ENCODE results near the gene RNF180. TPM values are rescaled to one million over a fixed set of nuclear protein-coding genes. Genes with fewer than 3 reads are reported as not detected.

The RNF180 gene
- 0.79 TPM for polyA plus RNA-seq (2013, experiment 1 of 2; ENCODE audit: insufficient read length)
- 1.5 TPM for polyA plus RNA-seq (2013, experiment 2 of 2; ENCODE audit: insufficient read length)

DNA sequence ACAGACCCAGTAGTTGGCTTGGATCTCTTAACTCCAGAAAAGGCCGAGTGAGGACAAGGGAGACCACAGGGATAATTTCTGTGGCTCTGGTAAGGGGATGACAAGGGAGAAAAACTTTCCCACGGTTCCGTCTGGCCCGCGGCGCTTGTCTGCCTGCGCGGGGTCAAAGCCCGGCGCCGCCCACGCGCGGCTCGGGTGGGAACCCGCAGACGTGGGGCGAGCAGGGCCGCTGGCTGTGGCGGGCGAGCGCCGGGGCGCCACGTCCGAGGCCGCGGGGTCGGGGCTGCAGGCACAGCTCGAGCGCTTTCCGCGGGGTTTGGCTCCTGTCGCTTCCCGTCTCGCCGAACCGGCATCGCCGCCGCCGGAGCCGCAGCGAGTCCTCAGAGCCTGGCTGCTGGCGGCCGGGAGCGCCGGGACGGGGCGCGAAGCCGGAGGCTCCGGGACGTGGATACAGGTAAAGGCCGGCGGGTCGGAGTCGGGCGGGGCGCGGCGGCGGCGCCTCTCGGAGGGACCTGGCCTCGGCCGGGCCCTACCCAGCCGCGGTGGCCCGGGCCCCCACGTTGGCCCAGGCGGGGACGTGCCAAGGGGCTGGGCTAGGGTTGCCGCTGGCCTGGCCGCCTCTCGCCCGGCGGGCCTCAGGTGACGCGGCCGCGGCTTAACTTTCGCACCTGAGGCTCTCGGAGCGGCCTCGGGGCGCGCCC lies at the start of gene RNF180:
Gene RNF180 (plus strand): TSS at position 344 of the 701 bp plus-strand sequence. CDS start 34,965 bp downstream, outside the sequence.
- DNase-seq, result peak; percentile 50

GRCh38 chr5:64125521-64125920 lies 40.1 kb upstream of the RNF180 start:
- no peak for DNase-seq

- no peak for DNase-seq
Measured at GRCh38 chr5:64126202-64126741, 39.4 kb upstream of the RNF180 start.

GRCh38 chr5:64140018-64140417 lies 25.6 kb upstream of the RNF180 start:
- DNase-seq, result no peak

- DNase-seq, result peak; percentile 45
Measured at GRCh38 chr5:64144425-64145215, 21.0 kb upstream of the RNF180 start.

DNA sequence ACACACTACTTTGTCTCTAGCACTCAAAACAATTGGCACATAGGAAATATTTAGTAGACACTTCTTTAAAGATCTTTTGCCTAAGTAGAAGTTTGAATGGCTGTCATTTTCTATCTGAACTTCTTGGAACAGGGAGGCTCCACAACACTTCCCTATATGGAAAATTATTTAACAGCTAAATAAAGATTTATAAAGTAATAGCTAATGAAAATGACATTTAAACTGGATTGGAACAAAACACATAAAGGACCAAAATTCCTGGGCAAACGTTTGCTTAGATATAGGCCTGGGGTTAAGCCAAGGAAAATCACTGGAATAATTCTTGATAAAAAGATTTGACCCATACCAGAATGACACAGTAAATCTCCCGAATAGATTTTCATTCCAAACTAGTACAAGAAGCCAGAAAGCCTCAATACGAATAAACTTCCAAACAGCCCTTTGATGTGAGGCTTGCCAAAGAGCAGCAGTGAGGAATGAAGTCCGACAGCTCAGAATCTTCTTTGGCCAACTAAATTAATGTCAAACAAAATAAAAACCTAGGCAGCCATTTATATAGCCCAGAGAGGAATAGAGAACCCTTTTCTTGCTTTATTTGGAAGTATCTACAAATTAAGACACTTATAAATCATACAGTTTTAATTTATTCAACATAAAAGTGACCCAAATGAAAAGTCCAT lies 20.3 kb upstream of the RNF180 start:
- no peak for DNase-seq

DNA sequence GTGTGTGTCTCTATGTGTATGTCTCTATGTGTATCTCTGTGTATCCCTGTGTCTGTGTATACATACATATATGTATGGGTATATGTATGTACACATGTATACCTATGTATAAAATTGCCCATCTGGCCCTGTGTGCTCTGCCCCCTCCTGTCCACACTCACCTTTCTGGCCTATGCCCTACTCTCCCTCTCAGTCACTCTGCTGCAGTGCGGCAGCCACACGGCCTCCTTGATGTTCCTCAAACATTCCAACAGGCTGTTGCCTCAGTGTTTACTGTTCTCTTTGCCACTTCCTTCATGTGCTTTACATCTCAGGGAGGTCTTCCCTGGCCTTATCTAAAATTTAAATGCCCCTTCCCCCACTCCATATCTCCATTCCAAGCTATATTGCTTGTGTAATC lies 18.3 kb upstream of the RNF180 start:
- DNase-seq, result no peak

DNA sequence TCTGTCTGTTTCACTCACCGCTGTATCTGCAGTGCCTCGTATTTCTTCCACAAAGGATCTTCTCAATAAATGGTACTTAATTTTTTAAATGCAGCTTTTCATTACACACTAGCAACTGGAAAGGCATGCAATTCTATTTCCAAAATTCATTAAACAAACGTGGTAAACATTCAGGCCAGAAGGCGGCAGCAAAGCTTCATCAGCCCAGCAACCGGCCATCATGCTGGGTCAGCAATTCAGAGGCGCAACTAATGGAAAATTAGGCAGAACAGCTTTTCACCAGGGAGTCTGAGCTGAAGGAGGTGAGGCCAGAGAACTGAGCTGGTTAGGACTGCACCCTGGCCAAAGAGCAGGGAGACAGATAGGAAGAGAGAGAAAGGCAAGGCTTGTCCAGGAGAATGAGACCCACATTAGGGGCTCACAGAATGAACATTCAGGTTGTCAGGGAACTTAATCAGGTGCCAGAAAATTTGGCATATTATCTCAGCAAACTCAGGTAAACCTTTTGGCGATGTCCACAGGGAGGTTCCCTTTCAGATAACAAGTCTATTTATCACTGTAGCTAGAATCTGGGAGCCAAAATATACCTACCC lies 17.7 kb upstream of the RNF180 start:
- peak; percentile 32 for DNase-seq

GRCh38 chr5:64149268-64149667 lies 16.4 kb upstream of the RNF180 start:
- no peak for DNase-seq

DNA sequence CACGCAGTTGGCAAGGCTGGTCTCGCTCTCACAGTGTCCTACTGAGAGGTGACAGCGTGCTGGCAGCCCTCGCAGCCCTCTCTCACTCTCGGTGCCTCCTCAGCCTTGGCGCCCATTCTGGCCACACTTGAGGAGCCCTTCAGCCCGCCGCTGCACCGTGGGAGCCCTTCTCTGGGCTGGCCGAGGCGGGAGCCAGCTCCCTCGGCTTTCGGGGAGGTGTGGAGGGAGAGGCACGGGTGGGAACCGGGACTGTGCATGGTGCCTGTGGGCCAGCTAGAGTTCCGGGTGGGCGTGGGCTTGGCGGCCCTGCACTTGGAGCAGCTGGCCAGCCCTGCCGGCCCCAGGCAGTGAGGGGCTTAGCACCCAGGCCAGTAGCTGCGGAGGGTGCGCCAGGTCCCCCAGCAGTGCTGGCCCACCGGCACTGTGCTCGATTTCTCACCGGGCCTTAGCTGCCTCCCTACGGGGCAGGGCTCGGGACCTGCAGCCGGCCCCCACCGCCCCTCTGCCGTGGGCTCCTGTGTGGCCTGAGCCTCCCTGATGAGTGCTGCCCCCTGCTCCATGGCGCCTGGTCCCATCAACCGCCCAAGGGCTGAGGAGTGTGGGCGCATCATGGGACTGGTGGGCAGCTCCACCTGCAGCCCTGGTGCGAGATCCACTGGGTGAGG lies 15.7 kb upstream of the RNF180 start:
- no peak for DNase-seq

GRCh38 chr5:64156261-64156660 lies 9.4 kb upstream of the RNF180 start:
- no peak for DNase-seq

- DNase-seq, result no peak
Measured at GRCh38 chr5:64158827-64159226, 6.8 kb upstream of the RNF180 start.

DNA sequence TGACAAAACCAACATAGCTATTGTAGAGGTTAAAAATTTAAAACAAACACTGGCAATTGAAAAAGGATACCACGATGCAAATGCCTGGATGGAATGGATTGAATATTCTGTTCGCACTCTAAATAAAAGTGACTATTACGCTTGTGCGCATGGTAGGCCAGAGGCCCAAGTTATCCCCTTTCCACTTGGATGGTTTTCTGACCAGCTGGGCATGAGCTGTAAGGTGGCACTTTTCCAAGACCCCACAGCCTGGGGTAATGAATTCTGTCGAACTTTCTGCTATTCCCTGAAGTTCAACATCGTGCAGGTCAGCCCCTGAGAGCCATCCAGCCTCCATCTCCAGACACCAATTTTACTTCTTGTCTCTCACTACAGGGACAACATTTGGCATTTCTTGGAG lies 5.4 kb upstream of the RNF180 start:
- no peak for DNase-seq

- DNase-seq, result no peak
Measured at GRCh38 chr5:64161420-64161819, 4.2 kb upstream of the RNF180 start.

DNA sequence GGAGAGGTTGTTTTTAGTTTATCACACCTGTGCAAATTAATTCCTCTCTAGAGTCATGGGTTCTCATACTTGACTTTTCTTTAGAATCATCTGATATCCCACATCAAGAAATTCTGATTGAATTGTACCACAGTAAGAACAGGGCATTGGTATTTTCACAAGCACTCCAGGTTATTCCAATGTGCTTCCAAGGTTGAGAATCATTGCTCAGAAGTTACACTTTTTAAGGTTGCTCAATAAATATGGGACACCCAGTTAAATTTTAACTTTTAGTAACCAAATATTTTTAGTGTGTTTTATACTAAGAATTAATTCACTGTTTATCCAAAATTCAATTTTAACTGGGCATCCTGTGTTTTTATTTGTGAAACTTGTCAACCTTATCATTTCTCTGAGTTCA lies 2.5 kb upstream of the RNF180 start:
- DNase-seq, result no peak

- DNase-seq, result no peak
Measured at GRCh38 chr5:64163746-64164145, 1.9 kb upstream of the RNF180 start.

DNA sequence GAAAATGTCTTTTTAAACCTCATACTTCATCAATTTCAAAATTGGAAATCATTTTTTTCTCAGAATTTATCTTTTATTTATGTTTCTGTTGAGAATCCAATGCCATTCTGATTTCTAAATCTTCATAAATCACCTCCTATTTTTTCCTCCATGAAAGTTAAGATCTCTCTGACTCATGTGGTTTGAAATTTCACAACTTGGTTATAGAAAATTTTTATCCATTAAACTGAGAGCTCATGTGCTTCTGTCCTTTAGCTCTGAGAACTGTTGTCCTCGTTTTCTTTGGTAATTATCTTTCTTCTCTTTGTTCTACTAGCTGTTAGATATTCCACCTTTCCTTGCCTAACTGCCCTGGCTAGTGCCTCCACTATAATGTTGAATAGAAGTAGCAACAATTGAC lies 1.5 kb upstream of the RNF180 start:
- no peak for DNase-seq

GRCh38 chr5:64165160-64165499 lies 513 bp upstream of the RNF180 start:
- no peak for DNase-seq

- no peak for DNase-seq
Measured at GRCh38 chr5:64166201-64166959, 737 bp downstream of the RNF180 start.

DNA sequence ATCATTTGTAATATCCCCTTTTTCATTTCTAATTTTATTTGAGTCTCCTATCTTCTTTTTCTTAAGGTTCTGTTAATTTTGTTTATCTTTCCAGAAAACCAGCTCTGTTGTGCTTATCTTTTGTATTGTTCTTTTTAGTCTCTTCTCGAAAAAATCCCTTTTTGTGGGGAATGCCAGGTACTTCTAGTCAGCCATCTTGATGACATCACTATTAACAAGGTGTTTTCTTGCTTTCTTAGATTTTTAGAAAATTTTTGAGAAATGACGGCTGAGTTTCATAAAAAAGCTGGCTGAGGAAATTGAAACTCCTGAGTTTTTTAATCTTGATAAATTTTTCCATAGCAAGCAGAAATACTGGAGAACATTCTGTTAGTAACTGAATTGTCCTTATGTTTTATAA lies 10.7 kb downstream of the RNF180 start:
- no peak for DNase-seq

- no peak for DNase-seq
Measured at GRCh38 chr5:64180661-64181343, 15.2 kb downstream of the RNF180 start.
